Measurements from ENCODE around the gene TFIP11.

TFIP11 gene

DNA sequence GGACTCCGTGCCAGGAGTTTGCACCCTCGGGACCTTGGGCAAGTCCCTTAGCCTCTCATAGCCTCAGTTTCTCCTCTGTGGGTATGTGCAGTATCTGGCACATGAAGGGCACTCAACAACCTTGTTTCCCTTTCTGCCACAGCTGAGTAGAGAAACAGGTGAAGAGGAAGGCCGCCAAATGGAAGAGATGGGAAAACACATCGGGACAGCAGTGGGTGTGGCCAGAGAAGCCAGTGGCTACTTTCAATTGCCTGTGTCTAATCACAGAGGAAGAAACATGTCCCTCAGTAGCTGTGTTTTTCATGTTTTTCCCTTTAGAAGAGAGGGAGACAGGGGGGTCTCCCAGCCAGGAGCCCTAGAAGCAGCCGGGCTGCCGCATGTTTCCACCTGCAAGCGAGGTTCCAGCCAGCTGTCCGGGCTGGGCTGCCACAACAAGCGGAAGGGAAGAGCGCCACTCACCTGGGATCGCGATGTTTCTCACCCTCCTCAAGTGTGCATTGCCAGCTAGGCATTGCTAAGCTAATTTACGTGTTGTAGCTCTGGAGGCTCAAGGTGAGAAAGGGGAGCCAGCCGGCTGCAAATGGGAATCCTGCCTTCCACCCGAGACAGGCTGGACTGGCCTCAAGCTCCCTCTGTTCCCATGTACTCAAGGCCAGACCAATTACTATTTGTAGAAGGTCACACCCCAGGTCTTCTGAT, 66.5 kb downstream of the TFIP11 start:
- DNase-seq: no peak

GRCh38 chr22:26444777-26445176, 67.5 kb downstream of the TFIP11 start:
- no peak for DNase-seq

- no peak for DNase-seq
Measured at GRCh38 chr22:26443901-26444690, 68.2 kb downstream of the TFIP11 start.

GRCh38 chr22:26442086-26442756, 70.1 kb downstream of the TFIP11 start:
- DNase-seq: no peak
